ENCODE results near the gene BDKRB1.

DNA sequence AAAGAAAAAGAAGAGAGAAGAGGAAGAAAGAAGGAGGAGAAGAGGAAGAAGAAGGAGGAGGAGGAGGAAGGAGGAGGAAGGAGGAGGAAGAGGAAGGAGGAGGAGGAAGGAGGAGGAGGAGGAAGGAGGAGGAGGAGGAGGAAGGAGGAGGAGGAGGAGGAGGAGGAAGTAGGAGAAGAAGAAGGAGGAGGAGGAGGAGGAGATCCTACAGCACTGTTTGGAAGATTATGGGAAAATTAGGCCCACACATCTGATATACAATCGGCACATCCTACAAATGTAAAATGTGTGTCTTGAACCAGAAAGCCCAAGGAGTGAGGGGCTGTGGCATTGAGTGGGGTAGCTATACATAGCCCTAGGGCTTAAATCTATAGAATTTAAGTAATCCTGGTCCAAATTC is 39.4 kb upstream of the BDKRB1 start:
- TF ChIP-seq CHD2 (IDR thresholded peaks at IDR 0.05; ENCODE audit: low read length, partially characterized antibody) (no peak), CEBPB (IDR thresholded peaks at IDR 0.05) (no peak), JUNB (IDR thresholded peaks at IDR 0.05) (no peak), ZNF302 (CRISPR knock-in tag; IDR thresholded peaks at IDR 0.05) (no peak), SMC3 (IDR thresholded peaks at IDR 0.05) (no peak), POLR2A (IDR thresholded peaks at IDR 0.05; ENCODE audit: low read length) (no peak), CHD4 (IDR thresholded peaks at IDR 0.05; ENCODE audit: borderline replicate concordance) (no peak), NR3C1 (IDR thresholded peaks at IDR 0.05) (no peak)
- TF ChIP-seq, protein P1, sequence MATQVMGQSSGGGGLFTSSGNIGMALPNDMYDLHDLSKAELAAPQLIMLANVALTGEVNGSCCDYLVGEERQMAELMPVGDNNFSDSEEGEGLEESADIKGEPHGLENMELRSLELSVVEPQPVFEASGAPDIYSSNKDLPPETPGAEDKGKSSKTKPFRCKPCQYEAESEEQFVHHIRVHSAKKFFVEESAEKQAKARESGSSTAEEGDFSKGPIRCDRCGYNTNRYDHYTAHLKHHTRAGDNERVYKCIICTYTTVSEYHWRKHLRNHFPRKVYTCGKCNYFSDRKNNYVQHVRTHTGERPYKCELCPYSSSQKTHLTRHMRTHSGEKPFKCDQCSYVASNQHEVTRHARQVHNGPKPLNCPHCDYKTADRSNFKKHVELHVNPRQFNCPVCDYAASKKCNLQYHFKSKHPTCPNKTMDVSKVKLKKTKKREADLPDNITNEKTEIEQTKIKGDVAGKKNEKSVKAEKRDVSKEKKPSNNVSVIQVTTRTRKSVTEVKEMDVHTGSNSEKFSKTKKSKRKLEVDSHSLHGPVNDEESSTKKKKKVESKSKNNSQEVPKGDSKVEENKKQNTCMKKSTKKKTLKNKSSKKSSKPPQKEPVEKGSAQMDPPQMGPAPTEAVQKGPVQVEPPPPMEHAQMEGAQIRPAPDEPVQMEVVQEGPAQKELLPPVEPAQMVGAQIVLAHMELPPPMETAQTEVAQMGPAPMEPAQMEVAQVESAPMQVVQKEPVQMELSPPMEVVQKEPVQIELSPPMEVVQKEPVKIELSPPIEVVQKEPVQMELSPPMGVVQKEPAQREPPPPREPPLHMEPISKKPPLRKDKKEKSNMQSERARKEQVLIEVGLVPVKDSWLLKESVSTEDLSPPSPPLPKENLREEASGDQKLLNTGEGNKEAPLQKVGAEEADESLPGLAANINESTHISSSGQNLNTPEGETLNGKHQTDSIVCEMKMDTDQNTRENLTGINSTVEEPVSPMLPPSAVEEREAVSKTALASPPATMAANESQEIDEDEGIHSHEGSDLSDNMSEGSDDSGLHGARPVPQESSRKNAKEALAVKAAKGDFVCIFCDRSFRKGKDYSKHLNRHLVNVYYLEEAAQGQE (IDR thresholded peaks at IDR 0.05) = no peak
- TF ChIP-seq, protein P2, sequence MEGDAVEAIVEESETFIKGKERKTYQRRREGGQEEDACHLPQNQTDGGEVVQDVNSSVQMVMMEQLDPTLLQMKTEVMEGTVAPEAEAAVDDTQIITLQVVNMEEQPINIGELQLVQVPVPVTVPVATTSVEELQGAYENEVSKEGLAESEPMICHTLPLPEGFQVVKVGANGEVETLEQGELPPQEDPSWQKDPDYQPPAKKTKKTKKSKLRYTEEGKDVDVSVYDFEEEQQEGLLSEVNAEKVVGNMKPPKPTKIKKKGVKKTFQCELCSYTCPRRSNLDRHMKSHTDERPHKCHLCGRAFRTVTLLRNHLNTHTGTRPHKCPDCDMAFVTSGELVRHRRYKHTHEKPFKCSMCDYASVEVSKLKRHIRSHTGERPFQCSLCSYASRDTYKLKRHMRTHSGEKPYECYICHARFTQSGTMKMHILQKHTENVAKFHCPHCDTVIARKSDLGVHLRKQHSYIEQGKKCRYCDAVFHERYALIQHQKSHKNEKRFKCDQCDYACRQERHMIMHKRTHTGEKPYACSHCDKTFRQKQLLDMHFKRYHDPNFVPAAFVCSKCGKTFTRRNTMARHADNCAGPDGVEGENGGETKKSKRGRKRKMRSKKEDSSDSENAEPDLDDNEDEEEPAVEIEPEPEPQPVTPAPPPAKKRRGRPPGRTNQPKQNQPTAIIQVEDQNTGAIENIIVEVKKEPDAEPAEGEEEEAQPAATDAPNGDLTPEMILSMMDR (IDR thresholded peaks at IDR 0.05) = no peak
- TF ChIP-seq, protein P3, sequence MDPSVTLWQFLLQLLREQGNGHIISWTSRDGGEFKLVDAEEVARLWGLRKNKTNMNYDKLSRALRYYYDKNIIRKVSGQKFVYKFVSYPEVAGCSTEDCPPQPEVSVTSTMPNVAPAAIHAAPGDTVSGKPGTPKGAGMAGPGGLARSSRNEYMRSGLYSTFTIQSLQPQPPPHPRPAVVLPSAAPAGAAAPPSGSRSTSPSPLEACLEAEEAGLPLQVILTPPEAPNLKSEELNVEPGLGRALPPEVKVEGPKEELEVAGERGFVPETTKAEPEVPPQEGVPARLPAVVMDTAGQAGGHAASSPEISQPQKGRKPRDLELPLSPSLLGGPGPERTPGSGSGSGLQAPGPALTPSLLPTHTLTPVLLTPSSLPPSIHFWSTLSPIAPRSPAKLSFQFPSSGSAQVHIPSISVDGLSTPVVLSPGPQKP (IDR thresholded peaks at IDR 0.05; ENCODE audit: low read depth, low read length) = no peak
- TF ChIP-seq, protein P4, sequence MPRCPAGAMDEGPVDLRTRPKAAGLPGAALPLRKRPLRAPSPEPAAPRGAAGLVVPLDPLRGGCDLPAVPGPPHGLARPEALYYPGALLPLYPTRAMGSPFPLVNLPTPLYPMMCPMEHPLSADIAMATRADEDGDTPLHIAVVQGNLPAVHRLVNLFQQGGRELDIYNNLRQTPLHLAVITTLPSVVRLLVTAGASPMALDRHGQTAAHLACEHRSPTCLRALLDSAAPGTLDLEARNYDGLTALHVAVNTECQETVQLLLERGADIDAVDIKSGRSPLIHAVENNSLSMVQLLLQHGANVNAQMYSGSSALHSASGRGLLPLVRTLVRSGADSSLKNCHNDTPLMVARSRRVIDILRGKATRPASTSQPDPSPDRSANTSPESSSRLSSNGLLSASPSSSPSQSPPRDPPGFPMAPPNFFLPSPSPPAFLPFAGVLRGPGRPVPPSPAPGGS (IDR thresholded peaks at IDR 0.05) = no peak
- TF ChIP-seq, protein P5, sequence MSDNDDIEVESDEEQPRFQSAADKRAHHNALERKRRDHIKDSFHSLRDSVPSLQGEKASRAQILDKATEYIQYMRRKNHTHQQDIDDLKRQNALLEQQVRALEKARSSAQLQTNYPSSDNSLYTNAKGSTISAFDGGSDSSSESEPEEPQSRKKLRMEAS (IDR thresholded peaks at IDR 0.05) = no peak
